ENCODE measurements around the gene TCF25.
A peak's percentile ranks its signal among the peaks of the same experiment; 100 is the strongest.

The TCF25 gene

DNA sequence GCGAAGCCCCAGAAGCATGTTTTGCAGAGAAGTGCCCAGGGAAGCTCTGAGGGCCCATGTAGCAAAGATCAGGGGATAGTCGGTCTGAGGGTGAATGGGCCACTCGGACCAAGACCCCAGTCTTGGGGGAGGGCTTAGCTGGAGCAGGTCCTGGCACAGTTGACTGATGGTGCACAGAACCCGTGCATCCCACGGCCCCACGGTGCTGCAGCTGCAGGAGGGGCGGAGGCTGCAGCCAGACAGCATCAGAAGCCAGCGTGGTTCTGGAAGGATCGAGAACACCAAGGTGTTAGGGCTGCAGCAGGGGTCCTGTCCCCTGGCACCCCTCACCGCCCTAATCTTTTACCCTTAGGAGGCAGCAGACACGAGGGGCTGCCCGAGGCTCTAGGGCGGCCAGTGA lies 38.8 kb downstream of the TCF25 start (continued):
- TF ChIP-seq ZBTB11 (tag by site-specific recombination; conservative IDR thresholded peaks at IDR 0.05; ENCODE audit: low read depth) (no peak), ZNF610 (tag by site-specific recombination; IDR thresholded peaks at IDR 0.05; ENCODE audit: borderline replicate concordance) (no peak), ZNF544 (tag by site-specific recombination; IDR thresholded peaks at IDR 0.05) (no peak), GLIS2 (tag by site-specific recombination; IDR thresholded peaks at IDR 0.05) (no peak), ZNF121 (tag by site-specific recombination; IDR thresholded peaks at IDR 0.05) (no peak), WT1 (tag by site-specific recombination; IDR thresholded peaks at IDR 0.05) (no peak), ZNF510 (tag by site-specific recombination; IDR thresholded peaks at IDR 0.05; ENCODE audit: insufficient replicate concordance) (no peak)

DNA sequence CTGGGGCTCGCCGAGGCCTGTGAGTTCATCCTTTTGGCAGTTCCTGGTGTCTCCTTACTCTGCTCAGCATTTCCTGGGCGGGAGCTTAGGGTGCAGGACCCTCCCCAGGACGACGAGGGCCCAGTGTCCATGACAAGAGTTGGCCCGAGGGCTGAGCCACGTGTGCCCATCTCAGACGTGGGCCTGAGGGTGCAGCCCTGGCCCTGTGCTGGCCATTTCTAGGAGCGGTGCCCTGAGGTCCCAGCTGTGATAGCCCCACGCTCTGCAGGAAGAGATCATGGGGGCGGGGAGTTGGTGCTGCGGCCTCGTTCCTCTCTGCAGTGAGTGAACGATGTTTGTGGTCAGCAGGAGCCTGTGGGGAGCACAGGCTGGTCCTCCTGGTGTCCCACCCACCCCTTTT lies 39.2 kb downstream of the TCF25 start:
- H3K4me3 ChIP-seq (ENCODE audit: low read depth, low read length): no peak overlapping the region
- H3K27ac ChIP-seq (ENCODE audit: extremely low read depth, low read depth, low read length): no peak overlapping the region
- ChIA-PET POLR2A (interaction anchor here (0.6 kb wide), 1 partner anchor 39 kb away, joined by 4 read pairs; the partner anchor contains the start of gene TCF25), CTCF (interaction anchor here (0.6 kb wide), 1 partner anchor 577 kb away, joined by 3 read pairs; no protein-coding TSS in a partner anchor)
- TF ChIP-seq KLF17 (tag by site-specific recombination; IDR thresholded peaks at IDR 0.05): no peak
- no peak for TF ChIP-seq TCF7L2 (IDR thresholded peaks at IDR 0.05; ENCODE audit: borderline replicate concordance, low read depth, low read length)
- TF ChIP-seq, protein P1, sequence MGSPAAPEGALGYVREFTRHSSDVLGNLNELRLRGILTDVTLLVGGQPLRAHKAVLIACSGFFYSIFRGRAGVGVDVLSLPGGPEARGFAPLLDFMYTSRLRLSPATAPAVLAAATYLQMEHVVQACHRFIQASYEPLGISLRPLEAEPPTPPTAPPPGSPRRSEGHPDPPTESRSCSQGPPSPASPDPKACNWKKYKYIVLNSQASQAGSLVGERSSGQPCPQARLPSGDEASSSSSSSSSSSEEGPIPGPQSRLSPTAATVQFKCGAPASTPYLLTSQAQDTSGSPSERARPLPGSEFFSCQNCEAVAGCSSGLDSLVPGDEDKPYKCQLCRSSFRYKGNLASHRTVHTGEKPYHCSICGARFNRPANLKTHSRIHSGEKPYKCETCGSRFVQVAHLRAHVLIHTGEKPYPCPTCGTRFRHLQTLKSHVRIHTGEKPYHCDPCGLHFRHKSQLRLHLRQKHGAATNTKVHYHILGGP (tag by site-specific recombination; IDR thresholded peaks at IDR 0.05): no peak
- no peak for TF ChIP-seq KLF16 (tag by site-specific recombination; IDR thresholded peaks at IDR 0.05)
- TF ChIP-seq ZBTB7A (tag by site-specific recombination; IDR thresholded peaks at IDR 0.05; ENCODE audit: low read depth): no peak
- TF ChIP-seq ZNF37A (tag by site-specific recombination; IDR thresholded peaks at IDR 0.05): no peak
- no peak for TF ChIP-seq IKZF3 (tag by site-specific recombination; IDR thresholded peaks at IDR 0.05)
- TF ChIP-seq ZNF510 (tag by site-specific recombination; IDR thresholded peaks at IDR 0.05; ENCODE audit: insufficient replicate concordance): no peak
- no peak for TF ChIP-seq GLI4 (tag by site-specific recombination; IDR thresholded peaks at IDR 0.05)
- no peak for TF ChIP-seq ZSCAN23 (tag by site-specific recombination; IDR thresholded peaks at IDR 0.05)
- peaks cover 8 to 30% of the 10 kb centered on the region in 2 experiments; a peak in 2 of 3 replicates for H3K36me3 ChIP-seq (ENCODE audit: control insufficient read depth in 2 of 2, insufficient read depth in 1 of 2, low read length in 2 of 2)
- H3K9me3 ChIP-seq (ENCODE audit: control insufficient read depth, insufficient read depth, low read depth, low read length): no peaks in the 10 kb centered on the region
- peaks cover 4% of the 10 kb centered on the region for H3K4me1 ChIP-seq (ENCODE audit: control insufficient read depth, insufficient read depth, low read length)

- Histone ChIP-seq H3K9me3 (ENCODE audit: control insufficient read depth, insufficient read depth, low read depth, low read length) (no peaks in the 10 kb centered on the region), H3K27ac (ENCODE audit: extremely low read depth, low read depth, low read length) (no peak overlapping the region), H3K4me3 (ENCODE audit: low read depth, low read length) (no peak overlapping the region), H3K4me1 (ENCODE audit: control insufficient read depth, insufficient read depth, low read length) (peaks cover 12% of the 10 kb centered on the region), H3K36me3 (ENCODE audit: control insufficient read depth in 2 of 2, insufficient read depth in 1 of 2, low read length in 2 of 2) (peaks cover 4 to 23% of the 10 kb centered on the region in 2 experiments; a peak in 2 of 3 replicates)
- ChIA-PET POLR2A (no interaction called here), CTCF (interaction anchor here (0.6 kb wide), 1 partner anchor 57 kb away, joined by 3 read pairs; no protein-coding TSS in a partner anchor)
- TF ChIP-seq ZFHX2 (tag by site-specific recombination; conservative IDR thresholded peaks at IDR 0.05) (peak; percentile 55), ZSCAN4 (tag by site-specific recombination; IDR thresholded peaks at IDR 0.05) (peak; percentile 95), RBAK (tag by site-specific recombination; IDR thresholded peaks at IDR 0.05) (no peak), ZSCAN23 (tag by site-specific recombination; IDR thresholded peaks at IDR 0.05) (no peak), ZBTB8A (tag by site-specific recombination; IDR thresholded peaks at IDR 0.05) (0 out of 2 replicates have a peak, but pooled peaks have one; percentile 18)
Observed at GRCh38 chr16:89913408-89914387, 40.3 kb downstream of the TCF25 start.

Measured in HEK293 (cell line).